Tibial artery (tissue), 4 donors: ENCODE data around the gene PAH.

Source experiments
- DNase-seq, 2 donors: peaks; one replicate each; pipeline ENCODE4 v3.0.0-alpha.2; 2019
- H3K27ac ChIP-seq, 2 donors: fragments of 200-600 bp; sonication (generic) in 1 of 2; 1 replicate in 1 of 2; 2 replicates in 1 of 2; pipeline ENCODE4 v1.5.1; 2018 to 2019; ENCODE audit warnings: mild to moderate bottlenecking in 1 of 2
- H3K27me3 ChIP-seq, 2 donors: fragments of 200-600 bp; sonication (generic) in 1 of 2; one replicate each; pipeline versions ENCODE4 v1.5.1 to v1.6.0; 2016 to 2019
- H3K36me3 ChIP-seq, 3 donors: fragments of 200-600 bp; sonication (generic) in 2 of 3; one replicate each; pipeline ENCODE4 v1.5.1; 2016 to 2019; ENCODE audit warnings: mild to moderate bottlenecking in 2 of 3
- H3K4me1 ChIP-seq, 4 donors: fragments of 200-600 bp; sonication (generic) in 2 of 4; 1 replicate in 3 of 4; 2 replicates in 1 of 4; pipeline ENCODE4 v1.5.1; 2016 to 2019
- H3K4me3 ChIP-seq, 2 donors: fragments of 200-600 bp; sonication (generic) in 1 of 2; 1 replicate in 1 of 2; 2 replicates in 1 of 2; pipeline ENCODE4 v1.5.1; 2018 to 2019; ENCODE audit warnings: mild to moderate bottlenecking in 2 of 2
- H3K9me3 ChIP-seq, 3 donors: fragments of 200-600 bp; sonication (generic) in 1 of 3; one replicate each; pipeline ENCODE4 v1.5.1; 2016 to 2019
- intact Hi-C: fragments of 100-400 bp; cut with DNase I; formaldehyde crosslinking; loops from one replicate; pipeline ENCODE4 v1.15.0; 2023; ENCODE audit warnings: low total_unique reads
- TF ChIP-seq, protein P1 (sequence below), 2 experiments: fragments of 200-600 bp in 1 of 2; fragments of 450-650 bp in 1 of 2; IDR thresholded peaks; one replicate each; pipeline ENCODE4 v1.5.1; 2017 to 2019; ENCODE audit warnings: antibody characterized with exemption in 2 of 2, mild to moderate bottlenecking in 1 of 2, moderate library complexity in 1 of 2

The PAH gene

DNA sequence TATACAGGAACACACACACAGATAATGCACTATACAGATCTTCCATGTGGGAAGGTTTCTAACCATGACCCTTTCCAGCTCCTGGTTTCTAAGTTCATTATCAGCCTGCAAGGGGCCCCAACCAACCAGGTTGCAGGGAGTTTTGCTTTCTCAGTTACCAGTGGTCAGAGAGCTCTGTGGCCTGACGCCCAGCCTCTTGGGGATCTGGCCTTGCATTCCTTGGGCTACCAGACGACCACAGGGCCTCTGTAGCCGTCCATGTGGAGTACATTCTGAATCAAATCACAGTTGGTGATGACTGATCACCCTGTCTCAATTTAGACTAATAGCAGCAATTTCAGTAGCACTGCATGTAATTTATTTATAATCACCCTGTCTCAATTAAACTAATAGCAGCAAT, 47.5 kb downstream of the PAH start:
- no peaks in the 10 kb centered on the region for H3K36me3 ChIP-seq
- H3K4me3 ChIP-seq: no peak overlapping the region
- H3K27ac ChIP-seq: no peak overlapping the region
- DNase-seq: no peak
- H3K27me3 ChIP-seq: no peaks in the 10 kb centered on the region
- no peaks in the 10 kb centered on the region for H3K9me3 ChIP-seq
- TF ChIP-seq, protein P1, sequence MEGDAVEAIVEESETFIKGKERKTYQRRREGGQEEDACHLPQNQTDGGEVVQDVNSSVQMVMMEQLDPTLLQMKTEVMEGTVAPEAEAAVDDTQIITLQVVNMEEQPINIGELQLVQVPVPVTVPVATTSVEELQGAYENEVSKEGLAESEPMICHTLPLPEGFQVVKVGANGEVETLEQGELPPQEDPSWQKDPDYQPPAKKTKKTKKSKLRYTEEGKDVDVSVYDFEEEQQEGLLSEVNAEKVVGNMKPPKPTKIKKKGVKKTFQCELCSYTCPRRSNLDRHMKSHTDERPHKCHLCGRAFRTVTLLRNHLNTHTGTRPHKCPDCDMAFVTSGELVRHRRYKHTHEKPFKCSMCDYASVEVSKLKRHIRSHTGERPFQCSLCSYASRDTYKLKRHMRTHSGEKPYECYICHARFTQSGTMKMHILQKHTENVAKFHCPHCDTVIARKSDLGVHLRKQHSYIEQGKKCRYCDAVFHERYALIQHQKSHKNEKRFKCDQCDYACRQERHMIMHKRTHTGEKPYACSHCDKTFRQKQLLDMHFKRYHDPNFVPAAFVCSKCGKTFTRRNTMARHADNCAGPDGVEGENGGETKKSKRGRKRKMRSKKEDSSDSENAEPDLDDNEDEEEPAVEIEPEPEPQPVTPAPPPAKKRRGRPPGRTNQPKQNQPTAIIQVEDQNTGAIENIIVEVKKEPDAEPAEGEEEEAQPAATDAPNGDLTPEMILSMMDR (IDR thresholded peaks at IDR 0.05): no peak
- H3K4me1 ChIP-seq: no peaks in the 10 kb centered on the region
- intact Hi-C loops: no loop called here

DNA sequence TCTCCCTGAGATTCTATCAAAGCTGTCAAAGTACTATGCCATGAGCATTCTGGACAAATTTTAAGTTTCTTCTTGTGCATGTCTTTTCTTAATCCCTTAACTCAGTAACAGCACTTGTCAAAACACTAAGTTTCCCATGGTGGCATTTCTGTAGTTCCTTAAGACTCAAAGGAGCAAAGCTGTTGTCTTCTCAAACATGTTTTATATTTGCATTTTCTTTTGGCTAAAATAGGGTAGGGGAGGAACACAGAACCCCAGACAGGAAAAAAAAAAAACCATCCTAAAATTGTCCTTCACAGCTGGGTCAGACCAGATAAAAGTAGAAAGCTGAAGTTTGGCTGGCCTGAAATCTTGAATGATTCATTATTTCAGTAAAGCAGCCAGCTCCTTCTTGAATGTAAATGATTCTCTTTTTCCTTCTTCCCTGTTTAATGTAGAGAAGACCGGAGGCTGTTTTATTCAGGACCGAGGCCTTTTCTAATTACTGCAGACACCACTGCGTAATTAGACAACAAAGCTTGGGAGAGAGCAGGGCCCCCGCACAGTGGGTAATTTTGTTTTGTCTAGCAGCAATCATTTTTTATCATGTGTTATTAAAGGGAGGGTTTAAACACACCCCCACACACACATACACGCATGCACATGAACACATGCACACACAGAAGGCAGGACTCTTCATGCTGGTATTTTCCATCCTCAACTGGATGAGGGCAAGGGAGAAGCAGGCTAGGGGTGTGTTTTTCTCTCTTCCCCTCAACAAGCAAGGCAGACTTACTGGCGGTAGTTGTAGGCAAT, 51.0 kb downstream of the PAH start:
- H3K36me3 ChIP-seq: no peaks in the 10 kb centered on the region

DNA sequence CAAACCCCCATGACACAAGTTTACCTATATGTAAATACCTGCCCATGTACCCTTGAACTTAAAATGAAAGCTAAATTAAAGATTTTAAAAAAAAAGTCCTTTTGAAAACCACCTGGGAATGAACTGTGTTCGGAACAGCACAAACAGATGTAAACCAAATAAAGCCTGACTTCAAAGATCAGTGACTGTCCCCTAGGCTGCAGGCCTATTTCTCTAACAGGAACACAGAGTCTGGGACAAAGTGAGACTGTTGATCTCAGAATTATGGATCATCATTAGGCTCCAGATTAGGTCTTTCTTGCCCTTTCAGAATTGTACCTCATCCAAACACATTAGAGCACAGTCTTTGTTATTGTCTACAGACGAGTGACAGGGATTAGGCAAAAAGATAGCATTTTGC, 54.6 kb downstream of the PAH start:
- Histone ChIP-seq H3K9me3 (no peaks in the 10 kb centered on the region), H3K27me3 (no peaks in the 10 kb centered on the region), H3K4me3 (no peak overlapping the region), H3K36me3 (no peaks in the 10 kb centered on the region), H3K4me1 (no peaks in the 10 kb centered on the region), H3K27ac (no peak overlapping the region)
- intact Hi-C loops: no loop called here
- no peak for DNase-seq
- TF ChIP-seq, protein P1 (IDR thresholded peaks at IDR 0.05): no peak

More for the DNA sequence above, 51.0 kb downstream of the PAH start:
- intact Hi-C loops: no loop called here
- no peaks in the 10 kb centered on the region for H3K27me3 ChIP-seq
- no peaks in the 10 kb centered on the region for H3K9me3 ChIP-seq
- no peak overlapping the region for H3K27ac ChIP-seq
- TF ChIP-seq, protein P1 (IDR thresholded peaks at IDR 0.05): no peak
- H3K4me3 ChIP-seq: no peak overlapping the region
- H3K4me1 ChIP-seq: no peaks in the 10 kb centered on the region
- DNase-seq: no peak

DNA sequence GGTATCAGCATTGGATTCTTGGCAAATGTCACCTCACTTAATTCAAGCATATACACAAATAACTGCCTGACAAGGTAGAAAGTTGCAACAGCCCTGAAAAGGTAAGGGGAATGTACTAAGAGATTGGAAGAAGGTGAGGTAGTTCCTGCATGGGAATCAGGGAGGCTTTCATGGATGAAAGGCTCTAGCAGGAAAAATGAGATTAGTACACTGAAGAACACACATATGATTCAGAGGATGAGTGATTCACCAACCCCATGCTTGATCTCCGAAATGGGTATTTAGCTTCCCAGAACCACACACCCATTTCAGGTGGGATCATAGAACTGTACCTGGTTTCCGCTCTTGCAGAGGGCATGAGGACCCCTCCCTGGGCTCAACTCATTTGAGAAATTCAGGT, 65.8 kb downstream of the PAH start:
- Histone ChIP-seq H3K4me3 (no peak overlapping the region), H3K4me1 (no peaks in the 10 kb centered on the region), H3K27ac (no peak overlapping the region), H3K27me3 (no peaks in the 10 kb centered on the region), H3K9me3 (no peaks in the 10 kb centered on the region), H3K36me3 (no peaks in the 10 kb centered on the region)
- TF ChIP-seq, protein P1 (IDR thresholded peaks at IDR 0.05): no peak
- no peak for DNase-seq
- intact Hi-C loops: no loop called here

DNA sequence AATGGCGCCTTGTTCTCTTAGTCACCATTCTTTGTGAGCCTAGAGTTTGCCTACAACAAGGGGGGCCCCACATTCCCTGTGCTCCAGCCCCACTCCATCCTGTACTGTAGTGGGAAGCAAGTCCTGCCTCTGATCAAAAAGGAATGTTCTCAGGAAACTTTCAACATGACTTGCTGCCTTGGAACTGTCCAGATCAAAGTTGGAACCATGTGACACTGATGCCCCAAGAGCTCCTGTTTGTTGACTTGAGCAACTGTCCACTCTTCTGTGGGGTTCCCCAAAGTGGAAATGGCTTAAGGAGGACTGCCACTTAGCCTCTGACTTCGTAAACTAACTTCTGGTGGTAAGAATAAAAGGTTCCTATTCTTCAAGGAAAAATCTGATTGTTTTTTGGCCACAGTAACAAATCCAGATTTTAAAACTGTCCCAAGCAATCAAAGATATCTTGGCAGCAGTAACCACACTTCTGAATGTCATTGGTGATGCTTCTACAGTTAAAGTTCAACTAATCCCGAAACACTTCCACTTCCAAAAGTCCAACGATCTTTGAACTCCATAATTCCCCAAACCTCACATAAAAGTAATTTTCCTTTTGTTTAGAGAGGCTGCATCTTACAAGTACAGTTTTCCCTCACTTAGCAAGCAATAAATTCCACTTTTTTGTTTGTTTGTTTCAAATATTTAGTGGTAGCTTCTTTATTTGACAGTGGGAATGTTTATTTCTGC, 67.2 kb downstream of the PAH start:
- no peak overlapping the region for H3K4me3 ChIP-seq
- no peaks in the 10 kb centered on the region for H3K9me3 ChIP-seq
- H3K27me3 ChIP-seq: no peaks in the 10 kb centered on the region
- H3K4me1 ChIP-seq: no peaks in the 10 kb centered on the region
- intact Hi-C loops: no loop called here
- DNase-seq: no peak
- TF ChIP-seq, protein P1 (IDR thresholded peaks at IDR 0.05): no peak
- H3K36me3 ChIP-seq: no peaks in the 10 kb centered on the region
- H3K27ac ChIP-seq: no peak overlapping the region
